B cell (primary cell): ENCODE measurements around the gene TBC1D30.

ENCODE experiments used
- CTCF ChIP-seq: fragments of 200-600 bp; IDR thresholded peaks from one replicate; pipeline ENCODE4 v1.8.0; 2022; ENCODE audit warnings: antibody characterized with exemption, mild to moderate bottlenecking
- EZH2 ChIP-seq: IDR thresholded peaks from 2 replicates; pipeline ENCODE4 v1.6.1; 2012; ENCODE audit warnings: borderline replicate concordance, low read depth, mild to moderate bottlenecking, moderate library complexity, low read length; ENCODE audit not compliant: insufficient read depth, poor library complexity, severe bottlenecking

GRCh38 chr12:64780531-64781279, 43.7 kb upstream of the TBC1D30 start:
- TF ChIP-seq CTCF (no peak), EZH2 (peak; percentile 21)
